Right lobe of liver (tissue), 6 donors: ENCODE measurements around the gene PRKAG2. TPM values are rescaled to one million over a fixed set of nuclear protein-coding genes. Genes with fewer than 3 reads are reported as not detected.

Experiments
- ATAC-seq, 4 donors: fragments of 200-7000 bp; cut with Tn5 transposase; one replicate each; pipeline ENCODE4 v1.9.1; 2020; ENCODE audit warnings: mild to moderate bottlenecking in 4 of 4, moderate library complexity in 4 of 4
- DNase-seq, 3 donors: peaks; one replicate each; pipeline ENCODE4 v3.0.0-alpha.2; 2020
- H3K27ac ChIP-seq, 3 donors: fragments of 200-600 bp; one replicate each; pipeline ENCODE4 v1.8.0; 2022
- H3K27me3 ChIP-seq, 2 donors: fragments of 200-600 bp; one replicate each; pipeline ENCODE4 v1.8.0; 2022
- H3K36me3 ChIP-seq, 4 donors: fragments of 200-600 bp; sonication (generic) in 1 of 4; one replicate each; pipeline versions ENCODE4 v1.5.1 to v1.8.0; 2017 to 2022; ENCODE audit warnings: control low read depth in 1 of 4
- H3K4me1 ChIP-seq, 4 donors: fragments of 200-600 bp; sonication (generic) in 1 of 4; one replicate each; pipeline versions ENCODE4 v1.5.1 to v1.8.0; 2017 to 2022; ENCODE audit warnings: control low read depth in 1 of 4
- H3K4me3 ChIP-seq, 3 donors: fragments of 200-600 bp; one replicate each; pipeline ENCODE4 v1.8.0; 2022
- H3K9me3 ChIP-seq, 4 donors: fragments of 200-600 bp; sonication (generic) in 1 of 4; one replicate each; pipeline versions ENCODE4 v1.5.1 to v1.8.0; 2017 to 2022; ENCODE audit warnings: control low read depth in 1 of 4
- CTCF ChIP-seq, 4 donors: fragments of 200-600 bp in 3 of 4; fragments of 450-650 bp in 1 of 4; IDR thresholded peaks; one replicate each; pipeline versions ENCODE4 v1.5.1 to v1.8.0; 2016 to 2022; ENCODE audit warnings: antibody characterized with exemption in 4 of 4, mild to moderate bottlenecking in 2 of 4
- POLR2A ChIP-seq: fragments of 450-650 bp; IDR thresholded peaks from one replicate; pipeline ENCODE4 v1.6.1; 2017; ENCODE audit warnings: antibody characterized with exemption, mild to moderate bottlenecking
- WGBS: methylation state at CpG from one replicate; pipeline ENCODE4 v1.1.6; 2018; ENCODE audit warnings: low coverage, low lambda C conversion rate; ENCODE audit not compliant: insufficient coverage; ENCODE audit errors: missing lambda C conversion rate; 5-methylcytosine and 5-hydroxymethylcytosine counted together
- intact Hi-C, 2 donors: fragments of 100-400 bp; cut with DNase I; formaldehyde crosslinking; loops; one replicate each; pipeline versions ENCODE4 v1.11.2 to v1.14.1; 2022
- total RNA-seq, 6 experiments: library from RNA; depleted of rRNA in 2 of 6; stranded (reverse); fragments of >200 nt in 2 of 6; fragmentation: NEBNext Ultra II Directional in 3 of 6; extraction: Animal tissue kit (Norgen Biotek cat#: 25700) in 3 of 6; gene quantifications; one replicate each; pipeline versions ENCODE4 v1.1.0 to v1.2.4, GENCODE V29; 2016 to 2023
- donor health status: DM: no; HTN: yes; CAD: no.
- donor health status: DM: no; HTN: no; CAD: no.
- donor health status: DM: no; HTN: no; CAD: no.
- donor health status: DM: no; HTN: yes; CAD: no.
- donor health status: DM: no; HTN: yes; CAD: no.

PRKAG2 gene
- total RNA-seq, 6 experiments from 2014 or later = 20.6 to 63.6 (median 29.5) TPM

DNA sequence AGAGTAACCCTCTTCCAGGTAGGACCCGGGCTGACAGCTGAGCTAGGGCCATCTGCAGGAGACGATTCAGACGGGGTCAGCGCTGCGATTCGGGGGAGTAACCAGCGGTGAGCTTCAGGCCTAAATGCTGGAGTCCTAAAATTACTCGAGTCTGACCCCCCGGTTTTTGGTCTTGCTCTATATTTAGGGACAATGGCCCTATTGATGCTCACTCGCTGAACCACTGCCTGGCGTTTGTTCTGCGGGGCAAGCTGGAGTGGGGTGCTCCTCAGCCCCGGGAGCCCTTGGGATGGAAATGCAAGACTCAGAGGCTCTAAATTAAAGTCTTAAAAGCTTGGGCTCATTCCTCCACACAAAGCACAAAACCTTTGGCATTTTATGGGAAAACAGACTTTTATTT is 120.0 kb downstream of the PRKAG2 start:
- H3K4me1 ChIP-seq = peaks cover 0 to 10% (median 4%) of the 10 kb centered on the region in 4 donors
- DNase-seq (peak in 1 of 3 donors; percentile 49), ATAC-seq (no peak)
- no peak overlapping the region for H3K4me3 ChIP-seq
- WGBS = 93% methylated on average over 8 of the region's 13 CpGs
- H3K9me3 ChIP-seq = no peaks in the 10 kb centered on the region
- peak overlapping the region in 1 of 3 donors; percentile 7 for H3K27ac ChIP-seq
- intact Hi-C loops = no loop called here
- peaks cover 0 to 6% (median 0%) of the 10 kb centered on the region in 4 donors for H3K36me3 ChIP-seq
- no peak for TF ChIP-seq POLR2A
- TF ChIP-seq CTCF (IDR thresholded peaks at IDR 0.05) = no peak
- no peaks in the 10 kb centered on the region for H3K27me3 ChIP-seq

- TF ChIP-seq POLR2A (no peak), CTCF (IDR thresholded peaks at IDR 0.05) (no peak)
- peaks cover 0 to 6% (median 0%) of the 10 kb centered on the region in 4 donors for H3K36me3 ChIP-seq
- ATAC-seq = peak in 3 of 4 donors; percentile 5 to 6 (median 5)
- peaks cover 0 to 10% (median 4%) of the 10 kb centered on the region in 4 donors for H3K4me1 ChIP-seq
- no peaks in the 10 kb centered on the region for H3K9me3 ChIP-seq
- 71% methylated on average over 9 of the region's 19 CpGs for WGBS
- intact Hi-C loops = no loop called here
- no peaks in the 10 kb centered on the region for H3K27me3 ChIP-seq
- no peak overlapping the region for H3K4me3 ChIP-seq
- peak overlapping the region in 1 of 3 donors; percentile 73 for H3K27ac ChIP-seq
- peak in 1 of 3 donors; percentile 52 for DNase-seq
Observed at GRCh38 chr7:151756076-151756731, 120.7 kb downstream of the PRKAG2 start.

DNA sequence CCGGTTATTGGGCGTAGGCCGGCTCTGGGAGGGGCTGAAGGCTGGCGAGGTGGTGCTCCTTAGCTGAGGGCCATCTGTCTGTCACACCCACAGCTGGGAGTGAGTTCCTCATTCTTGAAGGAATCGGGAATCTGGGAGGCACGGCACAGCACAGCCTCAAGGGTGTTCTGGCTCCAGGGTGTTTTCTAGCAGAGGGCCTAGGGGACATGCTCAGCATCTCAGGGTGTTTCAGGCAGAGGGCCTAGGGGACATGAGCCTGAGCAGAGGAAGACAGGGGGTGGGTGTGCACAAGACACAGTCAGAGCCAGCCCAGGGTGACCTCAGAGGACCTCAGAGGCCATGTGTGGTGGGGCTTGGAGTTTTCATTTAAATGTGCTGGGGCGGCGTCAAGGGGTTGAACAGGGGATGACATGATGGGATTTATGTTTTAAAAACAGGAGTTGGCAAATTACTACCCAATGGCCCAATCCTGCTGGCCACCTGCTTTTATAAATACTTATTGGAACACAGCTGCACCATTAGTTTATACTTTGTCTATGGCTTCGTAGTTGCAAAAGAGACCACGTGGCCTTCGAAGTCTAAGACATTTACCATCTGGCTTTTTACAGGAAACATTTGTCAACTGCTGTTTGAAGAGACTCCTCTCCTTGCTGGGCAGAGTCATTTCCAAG is 121.6 kb downstream of the PRKAG2 start:
- H3K36me3 ChIP-seq = peaks cover 0 to 6% (median 0%) of the 10 kb centered on the region in 4 donors
- H3K4me3 ChIP-seq = no peak overlapping the region
- TF ChIP-seq POLR2A (no peak), CTCF (IDR thresholded peaks at IDR 0.05) (no peak)
- H3K9me3 ChIP-seq = no peaks in the 10 kb centered on the region
- peak overlapping the region; percentile 2 to 73 (median 71) for H3K27ac ChIP-seq
- peaks cover 0 to 10% (median 4%) of the 10 kb centered on the region in 4 donors for H3K4me1 ChIP-seq
- WGBS = 45% methylated on average over 6 of the region's 11 CpGs
- DNase-seq = peak in 1 of 3 donors; percentile 53
- ATAC-seq = no peak
- H3K27me3 ChIP-seq = no peaks in the 10 kb centered on the region
- intact Hi-C loops = no loop called here

DNA sequence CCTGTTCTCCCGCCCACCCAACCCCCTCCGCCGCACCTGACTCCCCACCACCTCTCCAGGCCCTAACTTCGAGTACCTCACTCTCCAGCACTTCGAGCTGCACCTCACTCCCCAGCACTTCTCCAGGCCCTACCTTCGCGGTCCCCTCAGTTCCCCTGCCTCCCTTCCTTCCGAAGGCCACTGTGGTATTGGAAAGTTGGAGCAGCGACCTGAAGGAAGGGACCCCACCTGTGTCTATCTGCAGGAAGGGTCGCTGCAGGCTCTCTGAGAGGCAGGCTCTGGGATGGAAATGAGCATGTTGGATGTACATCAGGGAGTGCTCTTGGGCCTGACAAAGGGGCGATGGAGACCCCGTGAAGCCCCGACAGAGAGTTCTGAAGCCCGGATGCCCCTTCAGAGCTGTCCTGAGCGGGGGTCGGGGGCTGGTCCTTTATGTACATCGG is 122.2 kb downstream of the PRKAG2 start:
- Histone ChIP-seq H3K36me3 (peaks cover 0 to 6% (median 0%) of the 10 kb centered on the region in 4 donors), H3K4me3 (no peak overlapping the region), H3K27me3 (no peaks in the 10 kb centered on the region), H3K27ac (peak overlapping the region; percentile 2 to 73 (median 71)), H3K4me1 (peaks cover 0 to 10% (median 4%) of the 10 kb centered on the region in 4 donors), H3K9me3 (no peaks in the 10 kb centered on the region)
- WGBS = 83% methylated on average over 6 of the region's 17 CpGs
- TF ChIP-seq POLR2A (no peak), CTCF (IDR thresholded peaks at IDR 0.05) (no peak)
- intact Hi-C loops = no loop called here
- ATAC-seq = no peak
- peak in 1 of 3 donors; percentile 15 for DNase-seq
